CD4-positive, alpha-beta T cell treated with Interleukin-17A for 4 hours (primary cell): ENCODE measurements around the gene SAC3D1.
"Not testable (repeated sequence)": the region's sequence is repeated elsewhere in the genome, so short reads cannot be mapped to it uniquely, and the experiment has no call there.

Experiments
- DNase-seq: peaks from one replicate; pipeline ENCODE4 v3.0.0-alpha.2; 2020; ENCODE audit warnings: mixed read lengths

Gene SAC3D1

GRCh38 chr11:65040847-65041622 lies at the start of gene SAC3D1:
Gene SAC3D1 (plus strand): TSS chr11:65041210. CDS start chr11:65041293, 83 bp downstream.
- peak; percentile 90 for DNase-seq

- DNase-seq: no peak
Measured at GRCh38 chr11:64994318-64994717, 46.7 kb upstream of the SAC3D1 start.

DNA sequence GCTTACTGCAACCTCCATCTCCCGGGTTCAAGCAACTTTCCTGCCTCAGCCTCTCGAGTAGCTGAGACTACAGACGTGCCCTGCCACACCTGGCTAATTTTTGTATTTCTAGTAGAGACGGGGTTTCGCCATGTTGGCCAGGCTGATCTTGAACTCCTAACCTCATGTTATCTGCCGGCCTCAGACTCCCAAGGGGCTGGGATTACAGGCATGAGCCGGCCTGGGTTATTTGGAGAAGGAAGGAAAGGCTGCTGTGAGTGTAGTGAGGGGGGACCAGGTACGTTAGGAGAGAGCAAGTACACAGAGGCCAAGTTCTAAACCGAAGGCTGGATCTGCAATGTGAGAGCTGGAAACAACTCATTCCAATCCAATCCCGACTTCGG lies 44.7 kb upstream of the SAC3D1 start:
- DNase-seq: no peak

DNA sequence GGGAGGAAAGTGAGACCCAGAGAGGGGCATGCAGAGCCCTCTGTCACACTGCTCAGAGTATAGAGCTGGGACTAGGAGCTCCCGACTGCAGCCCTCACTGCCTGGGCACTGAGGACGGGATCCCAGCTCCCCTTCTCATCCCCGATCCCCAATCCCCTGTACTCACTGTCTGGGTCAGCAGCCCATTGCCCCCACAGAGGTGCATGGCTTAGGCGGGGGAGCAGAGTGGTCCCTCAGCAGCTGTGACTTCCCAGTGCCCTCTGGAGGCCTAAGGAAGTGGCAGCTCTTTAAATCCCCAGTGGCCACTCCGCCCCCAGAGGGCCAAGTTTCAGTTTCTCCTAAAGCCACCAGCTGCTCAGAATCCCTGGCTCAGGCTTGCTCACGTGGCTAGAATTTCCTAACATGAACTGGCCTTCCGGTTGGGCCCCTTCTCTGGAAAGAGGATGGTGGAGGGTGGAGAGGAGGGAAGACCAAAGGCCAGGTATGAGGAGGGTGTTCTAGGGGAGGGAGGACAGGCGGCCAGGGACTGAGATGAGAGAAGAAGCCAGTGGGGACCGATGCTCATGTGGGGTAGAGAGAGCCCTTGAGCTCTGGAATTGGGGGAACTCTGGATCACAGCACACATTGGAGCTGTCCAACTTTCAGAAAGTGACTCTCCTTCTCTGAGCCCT lies 44.2 kb upstream of the SAC3D1 start, which contains the start of gene BATF2:
Gene BATF2 (minus strand): TSS at position 262 of the 671 bp plus-strand sequence. CDS start 57 bp downstream, at position 205.
- peak; percentile 25 for DNase-seq

DNA sequence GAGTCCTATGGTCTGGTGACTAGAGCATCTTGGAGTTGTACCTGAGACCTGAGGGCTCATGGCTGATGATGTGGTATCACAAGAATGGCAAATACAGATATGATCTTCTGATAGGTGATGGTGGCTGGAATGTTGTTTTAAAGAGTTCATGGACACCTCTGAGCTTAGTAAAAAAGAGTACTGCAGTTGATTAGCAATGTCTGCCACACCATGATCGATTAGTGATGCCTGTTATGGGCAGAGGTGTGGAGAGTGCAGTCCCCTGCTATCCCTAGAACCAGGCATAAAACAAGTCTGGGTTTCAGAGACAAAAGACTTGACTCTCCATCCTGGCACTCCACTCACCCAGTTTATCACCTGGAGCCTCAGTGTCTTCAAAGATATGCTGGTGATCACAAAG lies 42.9 kb upstream of the SAC3D1 start:
- DNase-seq: no peak

DNA sequence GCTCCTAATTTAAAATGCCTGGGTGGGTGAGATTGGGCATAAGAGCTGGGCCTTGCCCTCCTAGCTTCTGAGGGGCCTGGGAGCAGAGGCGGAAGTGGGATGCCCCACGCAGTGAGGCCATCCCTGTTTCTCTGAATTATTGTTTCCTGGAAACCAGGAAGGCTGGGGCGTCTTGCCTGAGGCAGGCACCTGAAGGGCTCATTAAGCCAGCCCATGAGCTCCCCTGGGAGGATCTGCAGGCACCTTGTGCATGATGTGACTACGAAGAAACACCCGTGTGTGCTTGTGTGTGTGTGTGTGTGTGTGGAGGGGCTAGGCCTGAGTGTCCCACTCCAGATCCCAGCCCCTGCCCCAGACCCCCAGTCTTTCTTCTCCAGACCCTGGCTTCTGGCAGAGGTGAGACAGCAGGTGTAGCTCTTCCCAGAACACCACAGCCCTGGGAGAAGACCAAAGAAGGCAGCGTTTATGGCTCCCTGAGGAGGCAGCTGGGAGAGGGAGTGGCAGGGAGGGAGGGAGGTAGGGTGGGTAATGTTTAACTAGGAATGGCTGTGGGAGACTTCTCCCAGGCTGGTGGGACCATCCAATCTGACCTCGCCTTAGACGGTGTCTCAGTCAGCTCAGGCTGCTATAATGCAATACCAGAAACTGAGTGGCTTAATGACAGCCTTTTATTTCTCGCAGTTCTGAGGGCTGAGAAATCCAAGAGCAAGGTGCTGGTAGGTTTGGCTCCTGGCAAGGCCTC lies 42.1 kb upstream of the SAC3D1 start:
- DNase-seq: no peak

DNA sequence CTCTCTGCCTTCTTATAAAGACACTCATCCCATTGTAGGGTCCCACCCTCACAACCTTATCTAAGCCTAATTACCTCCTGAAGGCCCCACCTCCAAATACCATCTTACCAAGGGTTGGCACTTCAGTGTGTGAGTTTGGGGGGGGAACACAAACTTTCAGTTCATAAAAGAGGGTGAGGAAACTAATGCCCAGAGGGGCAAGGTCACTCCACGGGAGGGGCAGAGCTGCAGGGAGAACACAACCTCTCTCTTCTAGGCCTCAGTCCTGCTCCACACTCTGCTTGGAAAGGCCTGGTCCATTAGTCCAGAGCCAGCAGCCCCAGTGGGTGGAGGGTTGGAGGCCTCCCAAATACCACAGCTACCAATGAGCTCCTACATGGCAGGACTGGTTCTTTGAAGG lies 41.5 kb upstream of the SAC3D1 start:
- no peak for DNase-seq

DNA sequence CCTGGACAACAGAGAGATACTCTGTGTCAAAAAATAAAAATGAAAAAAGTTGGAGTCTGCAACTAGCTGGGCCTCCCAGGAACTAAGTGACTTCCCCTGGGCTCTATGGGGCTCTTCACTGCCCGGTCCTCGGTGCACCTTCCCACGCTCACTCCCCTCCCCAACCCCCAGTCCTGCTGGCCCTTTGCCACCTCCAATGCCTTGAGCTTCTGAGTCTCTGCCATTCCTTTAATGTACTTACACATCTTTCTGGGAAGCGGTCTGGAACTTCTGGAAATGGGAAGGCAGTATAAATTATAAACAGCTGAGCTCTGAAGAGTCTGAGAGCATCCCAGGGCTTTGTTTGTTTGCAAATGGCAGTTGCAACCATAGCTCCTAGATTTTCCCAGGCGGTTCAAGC lies 38.3 kb upstream of the SAC3D1 start:
- no peak for DNase-seq

- no peak for DNase-seq
Measured at GRCh38 chr11:65003282-65003681, 37.7 kb upstream of the SAC3D1 start.

DNA sequence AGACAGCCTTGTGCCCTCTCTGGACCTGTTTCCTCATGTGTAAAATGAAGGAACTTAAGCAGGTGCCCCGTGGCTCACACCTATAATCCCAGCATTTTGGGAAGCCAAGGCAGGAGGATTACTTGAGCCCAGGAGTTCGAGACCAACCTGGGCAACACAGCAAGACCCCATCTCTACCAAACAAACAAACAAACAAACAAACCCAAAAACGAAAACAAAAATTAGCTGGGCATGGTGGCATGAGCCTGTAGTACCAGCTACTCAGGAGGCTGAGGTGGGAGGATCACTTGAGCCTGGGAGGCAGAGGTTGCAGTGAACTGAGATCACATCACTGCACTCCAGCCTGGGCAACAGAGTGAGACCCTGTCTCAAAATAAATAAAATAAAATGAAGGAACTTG lies 37.0 kb upstream of the SAC3D1 start:
- not testable (repeated sequence) for DNase-seq

DNA sequence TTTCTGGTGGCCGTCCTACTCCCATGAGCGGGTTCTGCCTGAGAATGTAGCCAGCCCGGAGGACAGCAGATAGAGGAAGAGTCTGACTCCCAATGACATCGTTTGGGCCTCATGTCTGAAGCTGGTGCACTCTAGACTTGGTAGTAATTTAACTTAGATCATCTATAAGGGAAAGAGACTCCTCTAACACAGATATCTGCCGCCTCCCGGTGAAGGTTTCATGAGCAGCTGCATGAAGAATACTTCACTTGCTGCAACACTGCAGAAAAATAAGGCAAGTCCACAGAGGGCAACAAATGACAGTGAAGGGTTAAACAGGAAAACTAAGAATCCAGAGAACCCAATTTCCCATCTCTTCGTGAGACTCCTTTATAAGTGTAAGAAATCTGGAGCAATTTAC lies 33.0 kb upstream of the SAC3D1 start:
- no peak for DNase-seq

DNA sequence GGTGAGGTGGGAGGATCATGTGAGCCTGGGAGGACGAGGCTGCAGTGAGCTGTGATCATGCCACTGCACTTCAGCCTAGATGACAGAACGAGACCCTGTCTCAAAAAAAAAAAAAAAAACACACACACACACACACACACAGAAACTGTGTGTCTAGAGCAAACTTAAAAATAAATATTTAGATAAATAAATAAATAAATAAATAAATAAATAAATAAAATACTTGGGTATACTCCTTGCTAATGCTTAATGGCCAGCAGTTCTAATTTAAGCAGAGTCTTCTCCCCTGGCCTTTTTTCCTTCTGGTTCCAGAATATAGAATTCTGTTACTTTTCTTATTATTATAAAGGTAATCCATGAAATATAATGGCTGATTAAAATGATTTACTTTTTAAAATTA lies 32.1 kb upstream of the SAC3D1 start:
- DNase-seq: no peak

- peak; percentile 92 for DNase-seq
Measured at GRCh38 chr11:65013130-65013887, 27.7 kb upstream of the SAC3D1 start.

DNA sequence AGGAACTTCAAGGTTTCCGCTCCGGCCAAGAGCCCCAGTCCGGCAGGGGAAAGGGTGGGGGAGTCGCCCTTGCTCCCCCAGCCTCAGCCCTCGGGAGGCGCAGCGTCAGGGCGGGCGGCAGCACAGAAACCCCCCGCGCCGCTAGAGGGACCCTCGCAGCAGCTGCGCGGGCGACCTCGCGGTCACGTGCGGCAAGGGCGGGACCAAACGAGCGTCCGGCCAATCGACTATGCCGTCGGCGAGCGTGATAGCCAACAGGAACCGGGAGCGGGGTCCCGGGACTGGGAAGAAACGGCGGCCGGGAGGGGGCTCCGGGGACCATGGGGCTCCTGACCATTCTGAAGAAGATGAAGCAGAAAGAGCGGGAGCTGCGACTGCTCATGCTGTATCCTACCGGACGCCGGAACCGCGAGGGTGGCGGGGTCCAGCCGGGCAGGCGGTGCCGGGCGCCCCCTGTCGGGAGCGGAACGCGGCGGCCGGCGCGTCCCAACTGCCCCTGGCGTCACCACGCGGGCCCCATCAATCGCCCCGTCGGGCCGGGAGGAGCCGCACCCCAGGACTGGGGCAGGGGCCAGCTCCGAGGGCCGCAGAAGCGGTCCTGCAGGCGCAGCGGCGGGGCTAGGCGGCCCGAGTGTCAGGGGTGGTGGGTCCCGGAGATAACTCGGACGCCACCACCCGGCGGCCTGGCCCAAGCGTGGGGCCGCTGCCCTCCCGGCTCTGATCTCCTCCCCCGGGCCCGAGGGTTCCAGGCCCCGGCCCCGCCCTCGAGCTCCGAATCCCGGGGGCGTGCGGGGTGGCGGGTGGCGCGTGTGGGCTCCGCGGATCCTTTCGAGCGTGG lies 26.9 kb upstream of the SAC3D1 start, which contains the start of gene ARL2:
Gene ARL2 (plus strand): TSS at position 273 of the 838 bp plus-strand sequence. CDS start 48 bp downstream, at position 321.
- DNase-seq: peak; percentile 90

- DNase-seq: no peak
Measured at GRCh38 chr11:65014726-65015227, 26.2 kb upstream of the SAC3D1 start.

- no peak for DNase-seq
Measured at GRCh38 chr11:65016705-65017104, 24.3 kb upstream of the SAC3D1 start.

DNA sequence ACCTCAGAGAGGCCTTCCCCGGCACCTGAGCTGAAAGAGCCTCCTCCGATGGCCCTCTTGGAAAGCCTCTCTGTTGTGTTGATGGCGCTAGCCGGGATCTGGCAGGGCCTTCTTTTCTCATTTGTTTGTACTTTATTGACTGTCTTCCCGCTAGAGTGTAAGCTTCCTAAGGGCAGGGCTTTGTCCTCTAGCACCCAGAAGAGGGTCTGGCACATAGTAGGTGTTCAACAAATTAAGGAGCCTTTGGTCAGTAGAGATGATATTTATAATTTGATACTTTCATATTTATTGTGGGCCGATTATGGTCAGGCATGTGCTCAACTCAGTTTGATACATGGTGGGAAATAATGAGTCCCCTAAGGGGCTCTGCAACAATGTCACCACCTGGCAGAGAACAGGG lies 23.1 kb upstream of the SAC3D1 start:
- DNase-seq: no peak

DNA sequence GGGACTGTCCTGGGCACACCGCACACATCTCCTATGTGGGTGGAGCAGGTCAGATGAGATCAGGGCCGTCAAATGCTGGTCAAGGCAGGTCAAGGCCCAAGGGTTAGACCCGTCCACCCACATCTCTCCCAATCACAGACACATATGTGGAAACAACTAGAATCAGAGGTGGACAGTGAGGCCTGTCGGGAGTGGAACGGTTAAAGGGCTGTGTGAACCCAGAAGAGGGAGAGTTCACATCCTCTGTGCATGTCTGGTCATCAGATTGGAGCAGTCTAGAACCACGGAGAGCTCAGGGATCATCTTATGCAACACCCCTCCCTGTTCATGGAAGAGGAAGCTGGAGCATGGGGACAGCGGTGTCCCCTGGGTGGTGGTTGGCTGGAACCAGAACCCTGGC lies 21.2 kb upstream of the SAC3D1 start:
- DNase-seq: no peak

DNA sequence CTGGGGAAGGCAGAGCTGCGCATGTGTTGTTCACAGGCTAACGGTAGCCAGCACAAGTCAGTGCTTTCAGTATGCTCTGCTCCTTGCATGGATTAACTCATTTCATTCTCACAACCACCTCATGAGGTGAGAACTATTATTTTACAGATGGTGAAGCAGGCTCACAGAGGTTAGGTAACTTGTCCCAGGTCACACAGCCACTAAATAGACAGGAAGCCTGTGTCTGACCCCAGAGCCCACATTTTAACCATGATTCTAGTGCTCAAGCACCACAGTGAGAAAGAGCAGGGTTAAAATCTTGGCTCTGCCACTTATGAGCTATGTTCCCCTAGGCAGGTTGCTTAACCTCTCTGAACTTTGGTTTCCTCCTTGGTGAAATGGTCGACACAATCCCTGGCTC lies 20.0 kb upstream of the SAC3D1 start:
- DNase-seq: no peak

- no peak for DNase-seq
Measured at GRCh38 chr11:65021509-65021908, 19.5 kb upstream of the SAC3D1 start.

GRCh38 chr11:65023502-65023901 lies 17.5 kb upstream of the SAC3D1 start:
- not testable (repeated sequence) for DNase-seq

DNA sequence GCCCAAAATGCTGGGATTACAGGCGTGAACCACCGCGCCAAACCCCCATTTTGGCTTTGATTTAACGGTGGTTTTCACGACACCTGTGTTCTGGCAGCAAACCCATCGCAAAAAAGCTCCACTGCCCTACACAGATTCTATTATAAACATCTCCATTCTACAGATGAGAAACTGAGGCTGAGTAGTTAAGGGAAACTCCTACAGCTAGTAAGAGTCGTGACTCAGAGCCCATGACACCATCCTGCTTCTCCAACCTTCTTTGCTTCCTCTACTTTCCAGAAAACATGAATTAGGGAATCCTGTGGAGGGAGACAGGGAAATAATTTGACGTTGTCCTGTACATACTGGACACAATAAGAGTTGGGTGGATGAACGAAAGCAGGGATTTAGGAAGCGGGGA lies 14.2 kb upstream of the SAC3D1 start:
- DNase-seq: no peak
